IPS DF 6.9 (cell line): ENCODE measurements around the gene TXNL4A.
A peak's percentile ranks its signal among the peaks of the same experiment; 100 is the strongest.
"Not testable (repeated sequence)": the region's sequence is repeated elsewhere in the genome, so short reads cannot be mapped to it uniquely, and the experiment has no call there.

Experiments used
- DNase-seq: peaks from one replicate; pipeline ENCODE4 v3.0.0-alpha.2; 2013; ENCODE audit warnings: low read depth, low spot score
- H3K27ac ChIP-seq: one replicate; pipeline ENCODE4 v1.5.1; 2013; ENCODE audit warnings: low read length, control low read depth
- H3K27me3 ChIP-seq: 2 replicates; pipeline ENCODE4 v1.6.1; 2013; ENCODE audit warnings: mild to moderate bottlenecking, low read length; ENCODE audit not compliant: control insufficient read depth, insufficient read depth
- H3K36me3 ChIP-seq: 2 replicates; pipeline ENCODE4 v1.6.1; 2013; ENCODE audit warnings: low read length; ENCODE audit not compliant: control insufficient read depth, insufficient read depth
- H3K4me1 ChIP-seq: 2 replicates; pipeline ENCODE4 v1.6.1; 2013; ENCODE audit warnings: low read length; ENCODE audit not compliant: control insufficient read depth, insufficient read depth
- H3K4me3 ChIP-seq: 2 replicates; pipeline ENCODE4 v1.5.1; 2013; ENCODE audit warnings: mild to moderate bottlenecking, low read length
- H3K9me3 ChIP-seq: 2 replicates; pipeline ENCODE4 v1.6.1; 2013; ENCODE audit warnings: low read length, inconsistent platforms; ENCODE audit not compliant: control insufficient read depth, insufficient read depth
- WGBS: extraction: QIAGEN DNeasy Blood & Tissue Kit; methylation state at CpG from one replicate; pipeline ENCODE4 v1.1.7; 2013; ENCODE audit warnings: mixed read lengths, missing lambda C conversion rate; ENCODE audit not compliant: insufficient read length, insufficient coverage; 5-methylcytosine and 5-hydroxymethylcytosine counted together

Gene TXNL4A

DNA sequence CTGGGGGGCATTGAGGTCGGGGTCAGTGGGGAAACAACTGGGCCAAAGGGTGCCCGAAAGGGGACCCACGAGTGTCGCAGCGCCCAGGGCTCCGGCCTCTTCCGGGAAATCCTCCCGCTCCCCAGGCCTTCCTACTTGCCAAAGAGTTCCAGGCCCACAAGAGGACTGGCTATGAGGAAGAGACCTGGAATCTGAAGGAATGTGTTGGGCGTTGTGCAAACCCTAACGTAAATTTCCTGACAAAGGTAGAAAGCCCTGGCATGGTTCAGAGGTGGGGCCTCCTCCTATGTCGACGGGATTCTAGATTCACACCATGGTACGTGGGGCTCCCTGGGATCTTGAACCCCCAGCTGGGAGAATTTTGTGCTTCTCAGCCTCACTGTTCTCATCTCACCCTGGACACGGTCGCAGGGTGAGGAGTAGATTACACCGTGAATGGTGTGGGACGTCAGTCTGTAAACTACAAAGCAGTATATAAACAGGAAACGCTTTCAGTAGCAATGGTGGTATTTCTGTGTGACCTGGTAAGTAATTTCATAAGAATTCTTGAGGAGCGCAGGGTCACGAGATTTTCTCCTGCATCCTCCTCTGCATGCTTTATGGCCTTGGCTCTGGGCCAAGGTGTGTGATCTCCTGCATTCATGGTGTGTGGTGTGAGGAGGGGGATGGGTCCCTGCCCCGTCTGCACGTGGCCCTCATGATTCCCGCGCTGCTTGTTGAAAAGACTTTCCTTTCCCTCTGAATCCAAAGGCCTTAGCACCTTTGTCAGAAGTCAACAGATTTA, 23.1 kb downstream of the TXNL4A start:
- peaks cover 28% of the 10 kb centered on the region; the same call in 1 of the 2 replicates for H3K27me3 ChIP-seq
- no CpG with 5 or more reads among the region's 24 CpGs for WGBS
- no peak for DNase-seq
- H3K36me3 ChIP-seq: no peaks in the 10 kb centered on the region
- H3K27ac ChIP-seq: no peak overlapping the region
- peaks cover 7% of the 10 kb centered on the region for H3K4me1 ChIP-seq
- H3K9me3 ChIP-seq: no peaks in the 10 kb centered on the region
- no peak overlapping the region; the same call in 1 of the 2 replicates for H3K4me3 ChIP-seq

DNA sequence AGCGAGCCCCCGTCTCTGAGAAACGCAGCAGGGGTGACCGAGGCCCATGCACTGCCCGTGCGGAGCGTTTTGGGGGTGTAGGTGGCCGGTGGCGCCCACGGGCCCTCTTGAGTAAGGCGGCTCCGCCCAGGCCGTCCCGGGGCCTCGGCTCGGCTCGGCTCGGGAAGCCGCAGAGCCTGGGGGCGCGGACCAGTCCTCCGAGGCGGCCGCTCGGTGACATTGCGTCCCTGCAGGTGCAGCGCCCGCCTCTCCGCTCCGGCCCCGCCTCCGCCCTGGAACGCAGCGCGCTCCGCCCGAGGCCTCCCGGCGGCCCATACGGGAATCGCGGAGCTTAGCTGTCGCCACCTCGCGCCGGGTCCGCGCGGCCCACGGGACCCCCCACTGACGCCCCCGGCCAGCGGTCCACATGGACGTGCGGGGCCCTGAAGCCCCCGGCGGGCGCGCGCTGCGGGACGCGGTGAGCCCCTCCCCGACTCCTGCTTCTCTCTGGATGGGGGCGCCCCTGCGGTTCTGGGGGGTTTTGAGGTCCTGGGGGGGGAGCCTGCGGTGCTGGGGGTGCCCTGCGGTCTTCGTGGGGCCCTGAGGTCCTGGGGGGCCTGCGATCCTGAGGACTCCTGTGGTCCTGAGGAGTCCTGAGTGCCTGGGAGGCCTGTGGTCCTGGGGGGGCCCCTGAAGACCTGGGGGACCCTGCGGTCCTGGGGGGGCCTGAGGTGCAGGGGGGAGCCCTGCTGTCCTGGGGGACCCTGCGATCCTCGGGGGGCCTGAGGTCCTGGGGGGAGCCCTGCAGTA, 23.8 kb downstream of the TXNL4A start, which contains the start of gene HSBP1L1:
HSBP1L1 (plus strand) TSS at position 314 of the 789 bp plus-strand sequence; CDS start at position 407, 93 bp downstream.
- DNase-seq: no peak
- WGBS: no CpG with 5 or more reads among the region's 73 CpGs
- Histone ChIP-seq H3K4me3 (peak within 1 kb of the TSS; percentile 12; the same call in 1 of the 2 replicates), H3K4me1 (peaks cover 7% of the 10 kb centered on the region), H3K36me3 (no peaks in the 10 kb centered on the region), H3K9me3 (no peaks in the 10 kb centered on the region), H3K27me3 (peaks cover 32% of the 10 kb centered on the region; the same call in 1 of the 2 replicates), H3K27ac (no peak within 1 kb of the TSS)

DNA sequence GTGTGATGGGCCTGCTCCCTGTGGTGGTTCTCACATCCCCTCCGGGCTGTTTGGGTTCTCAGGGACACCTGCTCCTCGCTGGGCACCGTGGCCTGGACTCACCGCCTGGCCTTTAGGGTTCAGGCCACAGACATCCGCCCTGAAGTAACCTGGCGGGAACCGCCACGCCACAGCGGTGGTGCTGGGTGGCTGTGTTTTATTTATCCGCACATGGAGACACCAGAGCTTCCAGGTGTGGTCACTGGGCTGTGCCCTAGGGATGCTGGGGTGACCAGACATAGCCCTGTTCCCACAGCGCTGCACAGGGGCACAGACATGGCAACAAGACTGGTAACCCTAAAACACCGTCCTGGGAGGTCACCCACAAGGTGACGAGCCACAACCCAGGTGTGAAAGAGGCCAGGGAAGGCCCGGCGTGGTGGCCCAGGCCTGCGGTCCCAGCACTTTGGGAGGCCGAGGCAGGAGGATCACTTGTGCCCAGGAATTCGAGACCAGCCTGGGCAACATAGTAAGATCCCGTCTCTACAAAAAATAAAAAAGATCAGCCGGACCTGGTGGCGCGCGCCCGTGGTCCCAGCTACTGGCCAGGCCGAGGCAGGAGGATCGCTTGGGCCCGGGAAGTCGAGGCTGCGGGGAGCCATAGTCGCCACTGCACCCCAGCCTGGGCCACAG, 24.6 kb downstream of the TXNL4A start:
- H3K36me3 ChIP-seq: no peaks in the 10 kb centered on the region
- no CpG with 5 or more reads among the region's 30 CpGs for WGBS
- peaks cover 7% of the 10 kb centered on the region for H3K4me1 ChIP-seq
- H3K27ac ChIP-seq: no peak overlapping the region
- peaks cover 35% of the 10 kb centered on the region; the same call in 1 of the 2 replicates for H3K27me3 ChIP-seq
- H3K9me3 ChIP-seq: no peaks in the 10 kb centered on the region
- H3K4me3 ChIP-seq: peak overlapping the region; percentile 12; the same call in 1 of the 2 replicates
- DNase-seq: no peak

DNA sequence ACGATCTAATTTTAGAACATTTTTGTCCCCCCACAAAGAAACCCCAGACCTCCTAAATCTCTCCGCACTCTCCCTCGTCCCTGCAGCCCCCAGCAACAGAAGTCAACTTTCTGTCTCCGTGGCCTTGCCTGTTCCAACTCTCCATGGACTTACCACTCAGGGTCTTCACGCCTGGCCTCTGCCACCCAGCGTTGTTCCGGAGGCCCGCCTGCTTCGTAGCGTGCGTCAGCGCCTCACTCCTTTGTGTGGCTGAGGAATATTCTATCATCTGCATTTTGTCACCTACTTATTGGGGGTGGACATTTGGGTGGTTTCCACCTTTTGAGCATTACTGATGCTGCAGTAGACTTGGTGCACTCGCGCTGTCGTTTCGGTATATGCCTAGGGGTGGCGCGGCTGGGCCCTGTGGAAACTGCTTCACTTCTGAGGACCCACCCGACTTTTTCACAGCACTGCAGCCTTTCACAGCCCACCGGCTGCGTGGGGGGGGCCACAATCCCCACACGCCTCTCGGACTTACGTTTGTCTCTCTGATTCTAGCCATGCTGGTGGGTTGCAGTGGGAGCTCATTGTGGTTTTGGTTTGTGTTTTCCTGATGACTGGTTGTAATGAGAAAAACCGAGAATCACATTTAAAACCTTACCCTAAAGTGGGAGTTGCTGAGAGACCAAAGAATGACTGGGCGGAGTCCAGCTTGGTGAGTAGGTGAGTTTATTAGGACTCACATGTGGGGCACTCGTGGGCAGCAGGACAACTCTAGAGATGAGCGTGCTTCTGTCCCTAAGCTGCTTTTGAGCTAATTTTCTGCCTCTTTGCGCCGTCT, 25.3 kb downstream of the TXNL4A start:
- Histone ChIP-seq H3K27me3 (peaks cover 35% of the 10 kb centered on the region; the same call in 1 of the 2 replicates), H3K27ac (no peak overlapping the region), H3K9me3 (no peaks in the 10 kb centered on the region), H3K4me3 (no peak overlapping the region), H3K4me1 (peaks cover 7% of the 10 kb centered on the region), H3K36me3 (no peaks in the 10 kb centered on the region)
- no CpG with 5 or more reads among the region's 30 CpGs for WGBS
- DNase-seq: no peak

DNA sequence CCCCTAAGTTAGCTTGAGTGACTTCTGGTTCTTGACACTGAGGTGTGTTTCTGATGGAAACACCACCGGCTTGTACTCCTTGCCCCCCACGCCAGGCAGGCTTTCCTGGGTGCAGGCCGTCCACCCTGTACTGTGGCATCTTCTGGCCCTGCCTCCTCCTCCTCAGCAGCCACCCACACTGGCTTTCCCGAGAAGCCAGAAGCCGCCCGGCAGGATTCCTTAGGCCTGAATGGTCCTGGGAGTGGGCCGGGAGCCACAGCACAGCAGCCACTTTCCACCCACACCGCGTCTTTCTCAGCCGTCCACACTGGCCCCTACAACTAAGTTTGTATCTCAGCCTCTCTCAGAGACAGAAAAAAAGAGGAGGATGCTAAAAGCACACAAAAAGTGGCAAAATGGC, 26.1 kb downstream of the TXNL4A start:
- H3K4me3 ChIP-seq: no peak overlapping the region
- DNase-seq: no peak
- H3K9me3 ChIP-seq: no peaks in the 10 kb centered on the region
- H3K4me1 ChIP-seq: peaks cover 7% of the 10 kb centered on the region
- H3K27ac ChIP-seq: no peak overlapping the region
- no peaks in the 10 kb centered on the region for H3K36me3 ChIP-seq
- peaks cover 35% of the 10 kb centered on the region; the same call in 1 of the 2 replicates for H3K27me3 ChIP-seq
- no CpG with 5 or more reads among the region's 10 CpGs for WGBS

DNA sequence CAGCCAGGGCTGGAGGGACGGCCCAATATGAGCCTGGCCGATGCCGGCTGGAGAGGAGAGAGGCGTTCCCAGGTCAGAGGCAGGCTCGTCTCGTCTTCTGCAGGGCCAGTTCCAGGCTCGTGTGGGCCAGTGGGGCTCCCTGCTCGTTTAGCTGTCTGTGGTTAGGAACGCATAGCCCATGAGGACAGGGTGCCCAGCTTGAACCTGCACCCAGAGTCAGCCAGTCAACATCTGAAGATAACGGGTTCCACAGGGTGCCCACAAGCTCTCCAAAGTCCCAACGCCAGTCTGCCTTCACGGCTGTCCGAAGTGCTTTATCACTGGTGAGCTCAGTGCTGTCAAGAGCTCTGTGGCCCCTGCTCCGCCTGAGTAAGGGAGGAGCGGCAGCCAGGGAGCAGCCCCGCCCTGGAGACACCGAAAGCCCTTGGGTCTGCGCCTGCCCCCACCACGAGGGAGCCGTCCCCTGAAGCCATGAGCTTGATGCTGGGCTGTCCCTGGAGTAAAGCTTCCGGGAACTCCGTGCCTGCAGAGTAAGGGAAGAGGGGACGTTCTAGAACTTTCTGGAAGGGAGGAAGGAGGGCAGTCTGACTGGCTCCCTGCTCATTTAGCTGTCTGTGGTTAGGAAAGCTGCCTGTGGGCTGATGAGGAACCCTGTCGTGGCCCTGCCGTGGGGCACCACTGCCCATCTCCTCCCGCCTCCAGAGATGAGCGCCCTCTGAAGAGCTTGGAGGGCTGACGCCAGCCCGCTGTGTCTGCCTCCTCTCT, 26.7 kb downstream of the TXNL4A start:
- Histone ChIP-seq H3K9me3 (no peaks in the 10 kb centered on the region), H3K36me3 (no peaks in the 10 kb centered on the region), H3K4me1 (peaks cover 7% of the 10 kb centered on the region), H3K4me3 (no peak overlapping the region), H3K27me3 (peaks cover 35% of the 10 kb centered on the region; the same call in 1 of the 2 replicates), H3K27ac (no peak overlapping the region)
- DNase-seq: no peak
- WGBS: no CpG with 5 or more reads among the region's 29 CpGs

DNA sequence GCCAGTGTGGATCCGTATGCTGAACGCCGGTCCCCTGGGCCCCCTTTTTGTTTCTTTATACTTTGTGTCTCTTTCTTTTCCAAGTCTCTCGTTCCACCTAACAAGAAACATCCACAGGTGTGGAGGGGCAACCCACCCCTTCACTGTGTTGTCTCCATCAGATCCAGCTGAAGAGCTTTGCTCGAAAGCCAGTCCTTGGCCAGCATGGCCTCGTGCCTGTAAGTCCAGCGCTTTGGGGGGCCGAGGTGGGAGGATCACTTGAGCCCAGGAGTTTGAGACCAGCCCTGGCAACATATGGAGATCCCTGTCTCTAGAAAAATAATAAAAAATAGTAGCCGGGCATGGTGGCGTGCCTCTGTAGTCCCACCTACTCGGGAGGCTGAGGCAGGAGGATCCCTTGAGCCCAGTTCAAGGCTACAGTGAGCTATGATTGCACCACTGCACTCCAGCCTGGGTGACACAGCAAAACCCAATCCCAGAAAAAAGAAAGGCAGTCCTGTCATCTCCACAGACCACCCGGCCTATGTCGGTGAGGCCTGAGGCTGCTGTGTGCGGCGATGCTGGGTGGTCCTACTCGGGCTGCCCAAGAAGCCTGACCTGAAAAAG, 27.3 kb downstream of the TXNL4A start:
- Histone ChIP-seq H3K9me3 (no peaks in the 10 kb centered on the region), H3K4me1 (peaks cover 7% of the 10 kb centered on the region), H3K27me3 (peaks cover 35% of the 10 kb centered on the region; the same call in 1 of the 2 replicates), H3K27ac (no peak overlapping the region), H3K4me3 (no peak overlapping the region), H3K36me3 (no peaks in the 10 kb centered on the region)
- WGBS: no CpG with 5 or more reads among the region's 16 CpGs
- no peak for DNase-seq

DNA sequence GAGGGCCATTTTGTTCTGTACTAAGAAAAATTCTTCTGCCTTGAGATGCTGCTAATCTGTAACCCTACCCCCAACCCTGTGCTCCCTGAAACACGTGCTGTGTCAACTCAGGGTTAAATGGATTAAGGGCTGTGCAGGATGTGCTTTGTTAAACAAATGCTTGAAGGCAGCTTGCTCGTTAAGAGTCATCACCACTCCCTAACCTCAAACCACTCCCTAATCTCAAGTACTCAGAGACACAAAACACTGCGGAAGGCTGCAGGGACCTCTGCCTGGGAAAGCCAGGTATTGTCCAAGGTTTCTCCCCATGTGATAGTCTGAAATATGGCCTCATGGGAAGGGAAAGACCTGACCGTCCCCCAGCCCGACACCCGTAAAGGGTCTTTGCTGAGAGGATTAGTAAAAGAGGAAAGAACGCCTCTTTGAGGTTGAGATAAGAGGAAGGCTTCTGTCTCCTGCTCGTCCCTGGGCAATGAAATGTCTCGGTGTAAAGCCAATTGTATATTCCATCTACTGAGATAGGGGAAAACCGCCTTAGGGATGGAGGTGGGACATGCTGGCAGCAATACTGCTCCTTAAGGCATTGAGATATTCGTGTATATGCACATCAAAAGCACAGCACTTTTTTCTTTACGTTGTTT, 28.1 kb downstream of the TXNL4A start:
- not testable (repeated sequence) for H3K27ac ChIP-seq, H3K4me1 ChIP-seq, H3K9me3 ChIP-seq, H3K36me3 ChIP-seq, H3K4me3 ChIP-seq, DNase-seq
- no CpG with 5 or more reads among the region's 12 CpGs for WGBS
- H3K27me3 ChIP-seq: peaks cover 35% of the 10 kb centered on the region; the same call in 1 of the 2 replicates
